Naive thymus-derived CD4-positive, alpha-beta T cell (primary cell): ENCODE data around the gene FOXS1. TPM values are rescaled to one million over a fixed set of nuclear protein-coding genes. Genes with fewer than 3 reads are reported as not detected.
A peak's percentile ranks its signal among the peaks of the same experiment; 100 is the strongest.

Experiments used
- ATAC-seq: fragments of 150-1000 bp; cut with Tn5 transposase; 2 replicates; pipeline ENCODE4 v1.10.0; 2021; ENCODE audit warnings: mild to moderate bottlenecking, moderate library complexity
- CTCF ChIA-PET: fragments of 350-600 bp; sonication (Branson Sonifier 250); formaldehyde crosslinking; loops from one replicate; lab custom pipeline; 2021; ENCODE audit warnings: antibody characterized with exemption; lab: Charles Lee
- POLR2A ChIA-PET: fragments of 350-600 bp; sonication (Branson Sonifier 250); formaldehyde crosslinking; loops from one replicate; lab custom pipeline; 2021; ENCODE audit warnings: antibody characterized with exemption, inconsistent platforms; lab: Charles Lee
- DNase-seq, 9 donors: peaks; one replicate each; pipeline versions ENCODE4 v3.0.0 to v3.0.0-alpha.2; 2020 to 2022; ENCODE audit warnings: mixed read lengths in 1 of 9
- H3K27ac ChIP-seq: one replicate; pipeline ENCODE4 v1.7.0; 2013; ENCODE audit warnings: mild to moderate bottlenecking, low read depth, low read length, moderate library complexity
- H3K27me3 ChIP-seq, 2 donors: one replicate each; pipeline ENCODE4 v1.7.0; 2013; ENCODE audit warnings: low read length in 2 of 2, mild to moderate bottlenecking in 2 of 2, moderate library complexity in 2 of 2; ENCODE audit not compliant: control insufficient read depth in 2 of 2, insufficient read depth in 2 of 2
- H3K36me3 ChIP-seq, 3 experiments: 1 replicate in 2 of 3; 2 replicates in 1 of 3; pipeline ENCODE4 v1.7.0; 2013; ENCODE audit warnings: low read length in 3 of 3, mild to moderate bottlenecking in 3 of 3, moderate library complexity in 1 of 3; ENCODE audit not compliant: insufficient read depth in 3 of 3, control insufficient read depth in 2 of 3
- H3K4me1 ChIP-seq, 2 donors: one replicate each; pipeline ENCODE4 v1.7.0; 2013; ENCODE audit warnings: low read length in 2 of 2, mild to moderate bottlenecking in 2 of 2, moderate library complexity in 1 of 2; ENCODE audit not compliant: control insufficient read depth in 2 of 2, insufficient read depth in 2 of 2
- H3K4me3 ChIP-seq: 2 replicates; pipeline ENCODE4 v1.7.0; 2013; ENCODE audit warnings: mild to moderate bottlenecking, low read length
- H3K9me3 ChIP-seq, 3 experiments: 1 replicate in 2 of 3; 2 replicates in 1 of 3; pipeline ENCODE4 v1.7.0; 2013; ENCODE audit warnings: low read length in 3 of 3; ENCODE audit not compliant: control insufficient read depth in 2 of 3
- H3K27ac Mint-ChIP-seq, 9 donors: one replicate each; pipeline ENCODE4 v1.8.0; 2020 to 2022; ENCODE audit warnings: mixed read lengths in 9 of 9, mild to moderate bottlenecking in 8 of 9, moderate library complexity in 5 of 9, inconsistent platforms in 2 of 9
- H3K27me3 Mint-ChIP-seq, 5 donors: one replicate each; pipeline ENCODE4 v1.8.0; 2021 to 2022; ENCODE audit warnings: mixed read lengths in 5 of 5, mild to moderate bottlenecking in 1 of 5
- H3K36me3 Mint-ChIP-seq, 5 donors: one replicate each; pipeline ENCODE4 v1.8.0; 2020 to 2022; ENCODE audit warnings: mixed read lengths in 5 of 5, mild to moderate bottlenecking in 3 of 5, inconsistent platforms in 1 of 5
- H3K4me1 Mint-ChIP-seq, 7 donors: one replicate each; pipeline ENCODE4 v1.8.0; 2020 to 2022; ENCODE audit warnings: mixed read lengths in 7 of 7, mild to moderate bottlenecking in 3 of 7, inconsistent platforms in 1 of 7
- H3K4me3 Mint-ChIP-seq, 10 donors: one replicate each; pipeline ENCODE4 v1.8.0; 2020 to 2022; ENCODE audit warnings: mild to moderate bottlenecking in 10 of 10, mixed read lengths in 10 of 10, moderate library complexity in 6 of 10, inconsistent platforms in 2 of 10
- H3K9me3 Mint-ChIP-seq, 11 donors: one replicate each; pipeline ENCODE4 v1.8.0; 2020 to 2022; ENCODE audit warnings: mixed read lengths in 11 of 11, mild to moderate bottlenecking in 4 of 11, inconsistent platforms in 1 of 11, moderate library complexity in 1 of 11
- intact Hi-C, 2 donors: fragments of 100-400 bp; cut with micrococcal nuclease; formaldehyde crosslinking; loops; one replicate each; pipeline ENCODE4 v1.15.1; 2023
- polyA plus RNA-seq, 2 donors: library from polyadenylated mRNA; unstranded; fragments of 300-500 nt; fragmentation: Illumina TruSeq; gene quantifications; one replicate each; pipeline ENCODE4 v1.2.3, GENCODE V29; 2021
- total RNA-seq, 6 experiments: library from RNA in 5 of 6; stranded (reverse) in 5 of 6; gene quantifications; 1 replicate in 5 of 6; 2 replicates in 1 of 6; pipeline ENCODE4 v1.2.3 and lab custom pipeline; 2021 to 2026

FOXS1 gene
- total and polyA plus RNA-seq, 7 experiments from 2014 or later, result not detected

GRCh38 chr20:31875671-31876070 is 30.3 kb upstream of the FOXS1 start:
- H3K27me3 ChIP-seq, result peaks cover 5 to 7% of the 10 kb centered on the region in 2 donors
- Mint-ChIP-seq H3K4me1 (peaks cover 8 to 17% (median 13%) of the 10 kb centered on the region in 7 donors), H3K9me3 (no peaks in the 10 kb centered on the region), H3K27me3 (peaks cover 19 to 76% (median 25%) of the 10 kb centered on the region in 5 donors), H3K27ac (no peak overlapping the region), H3K4me3 (no peak overlapping the region), H3K36me3 (peaks cover 0 to 6% (median 0%) of the 10 kb centered on the region in 5 donors)
- no peak overlapping the region for H3K4me3 ChIP-seq
- intact Hi-C loops, result no loop called here
- CTCF ChIA-PET, result no interaction called here
- H3K9me3 ChIP-seq, result no peaks in the 10 kb centered on the region
- H3K4me1 ChIP-seq, result peaks cover 0 to 4% of the 10 kb centered on the region in 2 donors
- no peak overlapping the region for H3K27ac ChIP-seq
- DNase-seq (no peak), ATAC-seq (no peak)
- H3K36me3 ChIP-seq, result no peaks in the 10 kb centered on the region
- POLR2A ChIA-PET, result no interaction called here

- no peak overlapping the region for H3K27ac ChIP-seq
- POLR2A ChIA-PET, result no interaction called here
- intact Hi-C loops, result no loop called here
- peaks cover 0 to 4% of the 10 kb centered on the region in 2 donors for H3K4me1 ChIP-seq
- CTCF ChIA-PET, result interaction anchor here (0.6 kb wide), 1 partner anchor 69 kb away, joined by 3 read pairs; no protein-coding TSS in a partner anchor
- H3K36me3 ChIP-seq, result no peaks in the 10 kb centered on the region
- no peak overlapping the region for H3K27ac Mint-ChIP-seq
- no peak for DNase-seq
- peaks cover 10 to 15% (median 13%) of the 10 kb centered on the region in 7 donors for H3K4me1 Mint-ChIP-seq
- no peak overlapping the region for H3K4me3 ChIP-seq
- H3K36me3 Mint-ChIP-seq, result peaks cover 0 to 10% (median 4%) of the 10 kb centered on the region in 5 donors
- peaks cover 37 to 82% (median 42%) of the 10 kb centered on the region in 5 donors for H3K27me3 Mint-ChIP-seq
- peaks cover 0 to 2% (median 0%) of the 10 kb centered on the region in 11 donors for H3K9me3 Mint-ChIP-seq
- ATAC-seq, result no peak
- no peak overlapping the region for H3K4me3 Mint-ChIP-seq
- H3K9me3 ChIP-seq, result no peaks in the 10 kb centered on the region
- peaks cover 11 to 23% of the 10 kb centered on the region in 2 donors for H3K27me3 ChIP-seq
Measured at GRCh38 chr20:31872406-31872805, 27.0 kb upstream of the FOXS1 start.

GRCh38 chr20:31871618-31871954 is 26.2 kb upstream of the FOXS1 start:
- H3K4me1 ChIP-seq, result peaks cover 0 to 4% of the 10 kb centered on the region in 2 donors
- ChIA-PET CTCF (interaction anchor here (1.0 kb wide), 1 partner anchor 25 kb away, joined by 3 read pairs; no protein-coding TSS in a partner anchor), POLR2A (interaction anchor here (0.6 to 0.8 kb wide), 2 partner anchors 25 to 146 kb away, joined by 3 read pairs; no protein-coding TSS in a partner anchor)
- H3K27ac ChIP-seq, result no peak overlapping the region
- Mint-ChIP-seq H3K36me3 (peaks cover 0 to 10% (median 4%) of the 10 kb centered on the region in 5 donors), H3K27ac (no peak overlapping the region), H3K9me3 (peaks cover 0 to 2% (median 0%) of the 10 kb centered on the region in 11 donors), H3K27me3 (peaks cover 41 to 80% (median 42%) of the 10 kb centered on the region in 5 donors), H3K4me1 (peaks cover 10 to 15% (median 13%) of the 10 kb centered on the region in 7 donors), H3K4me3 (peak overlapping the region in 2 of 10 donors; percentile 80 to 81)
- intact Hi-C loops, result no loop called here
- H3K27me3 ChIP-seq, result peaks cover 11 to 23% of the 10 kb centered on the region in 2 donors
- H3K9me3 ChIP-seq, result no peaks in the 10 kb centered on the region
- H3K36me3 ChIP-seq, result no peaks in the 10 kb centered on the region
- DNase-seq, result no peak
- H3K4me3 ChIP-seq, result no peak overlapping the region
- no peak for ATAC-seq

- peak overlapping the region in 1 of 9 donors; percentile 60 for H3K27ac Mint-ChIP-seq
- peaks cover 41 to 76% (median 42%) of the 10 kb centered on the region in 5 donors for H3K27me3 Mint-ChIP-seq
- Histone ChIP-seq H3K4me1 (peaks cover 0 to 4% of the 10 kb centered on the region in 2 donors), H3K9me3 (no peaks in the 10 kb centered on the region), H3K36me3 (no peaks in the 10 kb centered on the region), H3K27ac (no peak overlapping the region), H3K27me3 (peaks cover 11 to 23% of the 10 kb centered on the region in 2 donors), H3K4me3 (no peak overlapping the region)
- peak overlapping the region; percentile 69 to 99 (median 84) for H3K4me3 Mint-ChIP-seq
- peaks cover 10 to 15% (median 13%) of the 10 kb centered on the region in 7 donors for H3K4me1 Mint-ChIP-seq
- ATAC-seq (no peak), DNase-seq (no peak)
- peaks cover 0 to 10% (median 4%) of the 10 kb centered on the region in 5 donors for H3K36me3 Mint-ChIP-seq
- intact Hi-C loops, result no loop called here
- H3K9me3 Mint-ChIP-seq, result peaks cover 0 to 2% (median 0%) of the 10 kb centered on the region in 11 donors
- CTCF ChIA-PET, result interaction anchor here (1.0 kb wide), 1 partner anchor 24 kb away, joined by 3 read pairs; no protein-coding TSS in a partner anchor
- POLR2A ChIA-PET, result interaction anchor here (0.8 kb wide), 1 partner anchor 26 kb away, joined by 3 read pairs; no protein-coding TSS in a partner anchor
Measured at GRCh38 chr20:31870726-31871617, 25.6 kb upstream of the FOXS1 start.

GRCh38 chr20:31869942-31870725 is 24.7 kb upstream of the FOXS1 start, which contains the start of the genes DUSP15 and TTLL9:
TSS of gene DUSP15 (minus strand) at chr20:31870527. CDS start at chr20:31870337, 190 bp downstream.
TSS of gene TTLL9 (plus strand) at chr20:31870634. CDS start at chr20:31871127, 493 bp downstream.
- DNase-seq (no peak), ATAC-seq (peak; percentile 49)
- Mint-ChIP-seq H3K9me3 (peaks cover 0 to 2% (median 0%) of the 10 kb centered on the region in 11 donors), H3K4me1 (peaks cover 10 to 15% (median 13%) of the 10 kb centered on the region in 7 donors), H3K27ac (peak within 1 kb of the TSS in 4 of 9 donors; percentile 17 to 88 (median 52)), H3K4me3 (peak within 1 kb of the TSS; percentile 83 to 99 (median 89)), H3K27me3 (peaks cover 41 to 72% (median 42%) of the 10 kb centered on the region in 5 donors), H3K36me3 (peaks cover 0 to 10% (median 4%) of the 10 kb centered on the region in 5 donors)
- Histone ChIP-seq H3K27ac (no peak within 1 kb of the TSS), H3K9me3 (no peaks in the 10 kb centered on the region), H3K4me3 (peak within 1 kb of the TSS; percentile 52), H3K27me3 (peaks cover 11 to 23% of the 10 kb centered on the region in 2 donors), H3K36me3 (no peaks in the 10 kb centered on the region), H3K4me1 (peaks cover 0 to 4% of the 10 kb centered on the region in 2 donors)
- intact Hi-C loops, result no loop called here
- CTCF ChIA-PET, result no interaction called here
- POLR2A ChIA-PET, result interaction anchor here (1.1 kb wide), 1 partner anchor 8 kb away, joined by 3 read pairs; no protein-coding TSS in a partner anchor

- POLR2A ChIA-PET, result interaction anchor here (1.1 kb wide), 1 partner anchor 9 kb away, joined by 3 read pairs; no protein-coding TSS in a partner anchor
- H3K27me3 ChIP-seq, result peaks cover 11 to 23% of the 10 kb centered on the region in 2 donors
- Mint-ChIP-seq H3K36me3 (peaks cover 0 to 10% (median 4%) of the 10 kb centered on the region in 5 donors), H3K4me1 (peaks cover 10 to 15% (median 13%) of the 10 kb centered on the region in 7 donors), H3K9me3 (peaks cover 0 to 2% (median 0%) of the 10 kb centered on the region in 11 donors), H3K27me3 (peaks cover 41 to 68% (median 42%) of the 10 kb centered on the region in 5 donors), H3K27ac (peak overlapping the region in 4 of 9 donors; percentile 17 to 88 (median 38)), H3K4me3 (peak overlapping the region; percentile 81 to 99 (median 89))
- CTCF ChIA-PET, result no interaction called here
- H3K27ac ChIP-seq, result no peak overlapping the region
- peak; percentile 14 for ATAC-seq
- H3K9me3 ChIP-seq, result no peaks in the 10 kb centered on the region
- peaks cover 0 to 4% of the 10 kb centered on the region in 2 donors for H3K4me1 ChIP-seq
- intact Hi-C loops, result no loop called here
- peak overlapping the region; percentile 52 for H3K4me3 ChIP-seq
- no peaks in the 10 kb centered on the region for H3K36me3 ChIP-seq
- DNase-seq, result no peak
Measured at GRCh38 chr20:31869673-31869941, 24.2 kb upstream of the FOXS1 start.
